Fibroblast of gingiva (primary cell): ENCODE measurements around the gene SUN1.

Experiments used
- DNase-seq: peaks from one replicate; pipeline ENCODE4 v3.0.0-alpha.2; 2011; ENCODE audit warnings: low read depth

Gene SUN1

GRCh38 chr7:879093-879492, 46.8 kb downstream of the SUN1 start:
- no peak for DNase-seq

DNA sequence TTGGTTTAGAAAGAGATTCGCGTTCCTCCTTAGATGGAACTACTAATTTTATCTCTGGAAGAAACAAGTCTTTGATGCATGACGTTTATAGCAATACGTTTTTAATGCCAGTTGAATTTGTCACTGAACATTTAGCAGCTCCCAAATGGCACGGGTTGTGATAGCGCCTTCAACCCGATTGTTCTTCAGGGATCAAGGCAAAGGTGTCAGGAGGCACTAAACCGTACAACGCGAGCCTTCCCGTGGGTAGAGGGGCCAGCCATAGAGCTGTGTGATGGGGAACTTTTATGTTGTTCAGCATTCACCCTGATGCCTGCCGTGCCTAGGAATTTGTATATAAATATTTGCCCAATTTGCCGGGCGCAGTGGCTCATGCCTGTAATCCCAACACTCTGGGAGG, 47.4 kb downstream of the SUN1 start:
- no peak for DNase-seq

DNA sequence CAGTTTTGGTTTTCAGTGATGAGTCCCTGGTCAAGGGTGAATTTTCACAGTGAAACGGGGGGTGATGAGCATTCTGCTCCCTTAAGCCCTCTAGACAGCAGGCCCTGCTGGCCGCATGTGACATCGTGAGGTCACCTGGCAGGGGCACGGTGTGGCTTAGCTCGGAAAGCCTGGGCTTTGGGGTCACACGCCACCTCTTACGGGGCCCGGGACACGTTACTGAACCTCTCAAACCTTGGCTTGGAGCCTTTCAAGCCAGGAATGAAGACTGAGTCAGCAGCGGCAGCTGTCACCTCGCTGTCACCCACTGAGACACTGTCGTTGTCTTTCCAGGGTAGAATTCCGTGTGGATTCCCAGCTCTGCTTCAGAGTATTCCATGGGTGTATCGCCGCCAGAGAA, 48.2 kb downstream of the SUN1 start:
- no peak for DNase-seq

DNA sequence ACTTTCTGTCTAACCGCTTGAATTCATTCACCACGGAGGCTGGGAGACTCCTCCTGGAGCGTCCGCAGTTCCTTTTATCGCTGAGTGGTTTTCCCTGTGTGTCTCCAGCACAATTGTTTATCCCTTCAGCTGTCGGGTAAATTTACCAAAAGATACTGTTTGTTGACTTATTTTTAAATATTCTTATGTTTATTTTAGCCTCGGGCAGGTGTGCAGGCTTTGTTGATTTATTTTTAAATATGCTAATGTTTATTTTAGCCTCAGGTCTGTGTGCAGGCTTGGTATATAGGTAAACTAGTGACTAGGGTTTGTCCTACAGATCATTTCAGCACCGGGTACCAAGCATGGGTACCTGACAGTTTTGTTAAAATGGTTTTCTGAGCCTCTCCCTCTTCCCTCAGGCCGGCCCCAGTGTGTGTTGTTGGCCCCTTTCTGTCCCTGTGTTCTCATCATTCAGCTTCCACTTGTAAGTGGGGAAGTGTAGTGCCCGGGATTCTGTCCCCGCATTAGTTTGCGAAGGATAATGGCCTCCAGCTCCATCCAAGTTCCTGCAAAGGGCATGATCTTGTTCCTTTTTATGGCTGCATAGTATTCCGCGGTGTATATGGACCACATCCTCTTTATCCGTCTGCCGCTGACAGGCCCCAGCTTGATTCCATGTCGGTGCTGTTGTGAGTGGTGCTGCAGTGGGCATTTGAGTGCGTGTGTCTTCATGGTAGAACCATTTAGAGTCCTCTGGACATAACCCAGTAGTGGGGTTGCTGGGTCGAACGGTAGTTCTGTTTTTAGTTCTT, 49.4 kb downstream of the SUN1 start:
- DNase-seq: no peak

DNA sequence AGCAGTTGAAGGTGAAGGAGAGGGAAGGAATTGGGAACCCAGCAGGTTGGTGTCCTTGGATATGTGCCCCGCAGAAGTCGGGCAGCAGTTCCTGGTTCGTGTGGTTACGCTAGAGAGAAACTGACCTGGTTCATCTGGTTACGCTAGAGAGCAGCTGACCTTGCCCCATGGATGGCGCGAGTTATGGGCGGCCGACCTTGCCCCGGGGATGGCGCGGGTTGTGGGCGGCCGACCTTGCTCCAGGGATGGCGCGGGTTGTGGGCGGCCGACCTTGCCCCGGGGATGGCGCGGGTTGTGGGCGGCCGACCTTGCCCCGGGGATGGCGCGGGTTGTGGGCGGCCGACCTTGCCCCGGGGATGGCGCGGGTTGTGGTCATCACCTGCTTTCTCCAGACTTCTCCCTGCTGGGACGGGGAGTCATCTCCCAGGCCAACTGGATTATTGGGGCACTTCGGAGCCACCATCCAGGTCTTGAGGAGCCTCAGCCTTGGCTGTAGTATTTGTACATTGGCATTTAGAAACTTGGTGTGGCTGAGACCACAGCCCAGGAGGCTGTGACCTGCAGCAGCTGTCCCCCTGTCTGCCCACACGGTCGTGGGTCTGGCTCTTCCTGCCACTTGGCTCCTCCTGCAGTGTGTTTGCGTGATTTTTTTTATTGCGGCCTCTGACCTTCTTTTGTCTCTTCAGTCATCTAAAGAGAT, 50.2 kb downstream of the SUN1 start:
- no peak for DNase-seq

- DNase-seq: no peak
Measured at GRCh38 chr7:883055-884021, 51.1 kb downstream of the SUN1 start.

DNA sequence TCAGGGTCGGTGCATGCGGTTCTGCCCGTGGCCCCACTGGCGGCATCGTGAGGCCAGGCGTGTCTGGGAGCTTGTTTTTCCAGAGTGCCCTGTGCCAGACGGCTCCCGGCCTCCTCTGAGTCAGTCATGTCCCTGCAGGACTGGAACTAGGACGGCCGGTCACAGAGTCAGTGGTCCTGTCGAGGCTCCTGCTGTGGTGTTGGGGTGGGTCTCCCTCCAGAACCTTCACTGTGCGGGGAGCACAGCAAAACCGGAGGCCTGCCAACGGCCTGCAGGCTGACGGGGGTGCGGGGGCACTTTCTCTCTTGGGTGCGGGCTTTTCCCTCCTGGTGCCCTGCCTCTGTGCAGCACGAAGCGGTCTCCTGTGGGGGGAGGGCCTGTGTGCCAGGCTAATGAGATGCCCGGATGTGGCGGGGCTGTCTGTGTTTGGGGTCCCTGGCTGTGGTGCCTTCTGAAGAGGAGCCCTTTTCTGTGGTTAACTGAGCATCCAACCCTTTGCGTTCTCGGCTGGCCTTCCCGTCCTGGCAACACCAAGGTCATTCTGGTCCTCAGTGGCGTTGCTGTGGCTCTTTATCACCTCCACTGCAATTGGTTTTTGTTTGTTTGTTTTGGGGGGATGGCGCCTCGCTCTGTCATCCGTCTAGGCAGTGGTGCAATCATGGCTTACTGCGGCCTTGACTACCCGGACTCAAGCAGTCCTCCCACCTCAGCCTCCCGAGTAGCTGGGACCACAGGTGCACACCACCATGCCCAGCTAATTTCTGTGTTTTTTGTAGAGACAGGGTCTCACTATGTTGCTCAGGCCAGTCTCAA, 52.1 kb downstream of the SUN1 start:
- DNase-seq: no peak

- no peak for DNase-seq
Measured at GRCh38 chr7:885261-885892, 53.1 kb downstream of the SUN1 start.

- DNase-seq: no peak
Measured at GRCh38 chr7:885893-886625, 53.8 kb downstream of the SUN1 start.

- no peak for DNase-seq
Measured at GRCh38 chr7:886626-887487, 54.6 kb downstream of the SUN1 start.

GRCh38 chr7:887488-887820, 55.2 kb downstream of the SUN1 start:
- DNase-seq: no peak

GRCh38 chr7:888081-889024, 56.1 kb downstream of the SUN1 start:
- no peak for DNase-seq

- no peak for DNase-seq
Measured at GRCh38 chr7:889025-889390, 56.7 kb downstream of the SUN1 start.

DNA sequence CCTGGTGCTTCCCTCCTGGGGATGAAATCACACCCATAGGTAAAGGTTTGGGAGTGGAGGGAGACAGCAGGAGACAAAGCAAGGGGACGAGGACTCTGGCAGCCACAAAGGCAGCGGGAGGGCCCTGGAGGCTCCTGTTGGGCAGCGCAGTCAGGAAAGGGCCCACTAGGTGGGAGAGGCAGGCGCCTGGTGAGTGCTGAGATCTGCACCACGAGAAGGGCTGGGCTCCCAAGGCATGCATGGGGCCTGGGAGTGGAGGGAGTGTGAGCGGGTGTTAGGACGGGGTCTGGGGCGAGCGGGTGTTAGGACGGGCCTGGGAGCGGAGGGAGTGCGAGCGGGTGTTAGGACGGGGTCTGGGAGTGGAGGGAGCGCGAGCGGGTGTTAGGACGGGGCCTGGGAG, 57.1 kb downstream of the SUN1 start:
- no peak for DNase-seq

DNA sequence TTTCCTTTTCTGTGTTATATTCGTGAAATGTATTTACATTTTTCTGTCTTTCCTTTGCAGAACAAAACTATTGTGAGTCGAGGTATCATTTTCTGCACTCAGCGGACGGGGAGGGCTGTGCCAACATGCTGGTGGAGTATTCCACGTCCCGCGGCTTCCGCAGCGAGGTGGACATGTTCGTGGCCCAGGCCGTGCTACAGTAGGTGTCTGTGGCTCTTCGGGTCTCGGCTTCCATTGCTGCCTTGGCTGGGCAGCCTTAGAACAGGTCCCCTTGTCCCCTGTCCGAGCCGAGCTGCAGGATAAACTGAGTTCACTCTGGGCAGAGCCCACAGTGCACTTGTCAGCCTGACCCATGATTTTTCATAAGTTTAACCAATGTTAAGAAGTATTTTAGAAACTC, 58.6 kb downstream of the SUN1 start:
- no peak for DNase-seq

GRCh38 chr7:891291-891690, 59.0 kb downstream of the SUN1 start:
- no peak for DNase-seq

DNA sequence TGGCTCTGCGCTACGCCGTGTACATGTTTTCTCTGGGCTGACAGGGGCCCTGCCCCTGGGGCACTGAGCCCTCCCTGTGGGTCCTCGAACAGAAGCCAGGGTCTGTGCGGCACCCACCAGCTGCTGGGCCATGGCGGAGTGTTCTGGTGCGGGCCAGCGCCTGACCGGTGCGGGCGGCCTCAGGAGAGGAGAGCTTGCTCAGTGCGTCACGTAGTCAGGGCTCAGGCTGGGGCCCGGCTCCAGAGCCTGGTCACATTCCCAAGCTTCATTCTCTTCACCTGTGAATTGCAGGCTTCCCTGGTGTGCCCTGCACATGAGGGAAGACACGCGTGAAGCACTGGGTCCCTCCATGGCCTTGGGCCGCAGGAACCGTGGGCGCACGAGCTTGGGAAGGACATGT, 59.5 kb downstream of the SUN1 start:
- no peak for DNase-seq
